HT-29 (cell line): Measurements from ENCODE around the gene PUDP. TPM values are rescaled to one million over a fixed set of nuclear protein-coding genes. Genes with fewer than 3 reads are reported as not detected.
"Not testable (repeated sequence)": the region's sequence is repeated elsewhere in the genome, so short reads cannot be mapped to it uniquely, and the experiment has no call there.

Experiments
- DNase-seq: peaks from one replicate; pipeline ENCODE4 v3.0.0-alpha.2; 2015; ENCODE audit warnings: low spot score
- total RNA-seq: library from RNA; depleted of rRNA; stranded (reverse); fragments of >200 nt; shearing (Covaris generic); gene quantifications from 2 replicates; pipeline ENCODE4 v1.2.3, GENCODE V29; 2014

Gene PUDP
- total RNA-seq, 1 experiment from 2014 or later = 3.4 TPM

GRCh38 chrX:7109838-7110793 lies 37.8 kb downstream of the PUDP start:
- no peak for DNase-seq

GRCh38 chrX:7109049-7109531 lies 38.9 kb downstream of the PUDP start:
- no peak for DNase-seq

- no peak for DNase-seq
Observed at GRCh38 chrX:7108030-7108429, 39.9 kb downstream of the PUDP start.

GRCh38 chrX:7106649-7107048 lies 41.3 kb downstream of the PUDP start:
- no peak for DNase-seq

GRCh38 chrX:7102119-7102518 lies 45.8 kb downstream of the PUDP start:
- no peak for DNase-seq

- no peak for DNase-seq
Observed at GRCh38 chrX:7100022-7100421, 47.9 kb downstream of the PUDP start.

GRCh38 chrX:7095657-7096056 lies 52.3 kb downstream of the PUDP start:
- DNase-seq = not testable (repeated sequence)

- DNase-seq = no peak
Observed at GRCh38 chrX:7093305-7093704, 54.6 kb downstream of the PUDP start.

GRCh38 chrX:7092543-7092942 lies 55.4 kb downstream of the PUDP start:
- DNase-seq = no peak

- no peak for DNase-seq
Observed at GRCh38 chrX:7091923-7092322, 56.0 kb downstream of the PUDP start.

- no peak for DNase-seq
Observed at GRCh38 chrX:7090641-7091040, 57.3 kb downstream of the PUDP start.

GRCh38 chrX:7088968-7089615 lies 58.9 kb downstream of the PUDP start:
- DNase-seq = no peak

- no peak for DNase-seq
Observed at GRCh38 chrX:7086384-7086783, 61.6 kb downstream of the PUDP start.

GRCh38 chrX:7085879-7086278 lies 62.1 kb downstream of the PUDP start:
- DNase-seq = no peak

- no peak for DNase-seq
Observed at GRCh38 chrX:7084841-7085240, 63.1 kb downstream of the PUDP start.

GRCh38 chrX:7083468-7084396 lies 64.2 kb downstream of the PUDP start:
- no peak for DNase-seq

- no peak for DNase-seq
Observed at GRCh38 chrX:7083021-7083420, 64.9 kb downstream of the PUDP start.

GRCh38 chrX:7082556-7082955 lies 65.4 kb downstream of the PUDP start:
- DNase-seq = no peak

GRCh38 chrX:7077241-7078230 lies 70.4 kb downstream of the PUDP start:
- DNase-seq = no peak

GRCh38 chrX:7076245-7076661 lies 71.7 kb downstream of the PUDP start:
- DNase-seq = no peak

GRCh38 chrX:7074908-7075204 lies 73.1 kb downstream of the PUDP start:
- DNase-seq = no peak
